ENCODE results near the gene DAAM2. TPM values are rescaled to one million over a fixed set of nuclear protein-coding genes. Genes with fewer than 3 reads are reported as not detected.
A peak's percentile ranks its signal among the peaks of the same experiment; 100 is the strongest.

Gene DAAM2
- total and polyA plus RNA-seq, 2 experiments from 2014 or later = 1.8 to 5.6 TPM

- no peak overlapping the region for H3K27ac ChIP-seq
- no peaks in the 10 kb centered on the region for H3K79me2 ChIP-seq (ENCODE audit: insufficient read depth)
- no peak for DNase-seq
- in situ Hi-C loops (cut with MboI) = no loop called here
- H3K4me2 ChIP-seq (ENCODE audit: unreplicated experiment) = no peak overlapping the region
- no peaks in the 10 kb centered on the region for H3F3A ChIP-seq (ENCODE audit: insufficient read depth)
- no peak overlapping the region for H3K4me3 ChIP-seq
- TF ChIP-seq EZH2phosphoT487 (IDR thresholded peaks at IDR 0.05; ENCODE audit: insufficient read depth, low read depth) (no peak), EZH2 (IDR thresholded peaks at IDR 0.05; ENCODE audit: insufficient read depth, poor library complexity, severe bottlenecking) (no peak)
- H4K20me1 ChIP-seq (ENCODE audit: insufficient read depth) = no peaks in the 10 kb centered on the region
- 17 to 32% methylated on average over 1 of the region's 1 CpG for WGBS, 2 experiments (ENCODE audit: low coverage in 1 of 2, low lambda C conversion rate in 2 of 2, missing lambda C conversion rate in 2 of 2)
- no peaks in the 10 kb centered on the region for H3K9me3 ChIP-seq (ENCODE audit: low read depth)
- H2AFZ ChIP-seq = no peak overlapping the region
- H3K4me1 ChIP-seq (ENCODE audit: insufficient read depth) = 0 out of 2 replicates have a peak, but pooled peaks cover 3% of the 10 kb centered on the region
- no peak overlapping the region for H3K9ac ChIP-seq
- 0 out of 2 replicates have a peak, but pooled peaks cover 2% of the 10 kb centered on the region for H3K27me3 ChIP-seq (replicated peaks; ENCODE audit: insufficient read depth)
- no peaks in the 10 kb centered on the region for H3K36me3 ChIP-seq (ENCODE audit: low read depth)
- H3K9me2 ChIP-seq (ENCODE audit: insufficient read depth) = no peaks in the 10 kb centered on the region
Observed at GRCh38 chr6:39951716-39952115, 159.5 kb downstream of the DAAM2 start.

GRCh38 chr6:39952167-39952566 lies 160.0 kb downstream of the DAAM2 start:
- TF ChIP-seq EZH2phosphoT487 (IDR thresholded peaks at IDR 0.05; ENCODE audit: insufficient read depth, low read depth) (no peak), EZH2 (IDR thresholded peaks at IDR 0.05; ENCODE audit: insufficient read depth, poor library complexity, severe bottlenecking) (no peak)
- peak; percentile 58 for DNase-seq

GRCh38 chr6:39953076-39953618 lies 161.0 kb downstream of the DAAM2 start:
- no peak overlapping the region for H3K4me3 ChIP-seq
- H3K27me3 ChIP-seq (replicated peaks; ENCODE audit: insufficient read depth) = no peaks in the 10 kb centered on the region
- H3K4me2 ChIP-seq (ENCODE audit: unreplicated experiment) = no peak overlapping the region
- no peak overlapping the region for H3K27ac ChIP-seq
- H2AFZ ChIP-seq = no peak overlapping the region
- H3K36me3 ChIP-seq (ENCODE audit: low read depth) = no peaks in the 10 kb centered on the region
- DNase-seq = no peak
- TF ChIP-seq EZH2 (IDR thresholded peaks at IDR 0.05; ENCODE audit: insufficient read depth, poor library complexity, severe bottlenecking) = no peak
- TF ChIP-seq EZH2phosphoT487 (IDR thresholded peaks at IDR 0.05; ENCODE audit: insufficient read depth, low read depth) = no peak
- H3F3A ChIP-seq (ENCODE audit: insufficient read depth) = no peaks in the 10 kb centered on the region
- no peaks in the 10 kb centered on the region for H3K9me2 ChIP-seq (ENCODE audit: insufficient read depth)
- in situ Hi-C loops (cut with MboI) = no loop called here
- WGBS, 2 experiments (ENCODE audit: low coverage in 1 of 2, low lambda C conversion rate in 2 of 2, missing lambda C conversion rate in 2 of 2) = 54 to 59% methylated on average over 2 of the region's 2 CpGs
- H3K9me3 ChIP-seq (ENCODE audit: low read depth) = no peaks in the 10 kb centered on the region
- no peak overlapping the region for H3K9ac ChIP-seq
- H3K4me1 ChIP-seq (ENCODE audit: insufficient read depth) = 0 out of 2 replicates have a peak, but pooled peaks cover 3% of the 10 kb centered on the region
- no peaks in the 10 kb centered on the region for H3K79me2 ChIP-seq (ENCODE audit: insufficient read depth)
- no peaks in the 10 kb centered on the region for H4K20me1 ChIP-seq (ENCODE audit: insufficient read depth)

More at GRCh38 chr6:39952167-39952566, 160.0 kb downstream of the DAAM2 start:
- no peak overlapping the region for H3K27ac ChIP-seq
- no peaks in the 10 kb centered on the region for H3K9me2 ChIP-seq (ENCODE audit: insufficient read depth)
- H2AFZ ChIP-seq = no peak overlapping the region
- no peaks in the 10 kb centered on the region for H4K20me1 ChIP-seq (ENCODE audit: insufficient read depth)
- H3K4me3 ChIP-seq = no peak overlapping the region
- H3K4me1 ChIP-seq (ENCODE audit: insufficient read depth) = 0 out of 2 replicates have a peak, but pooled peaks cover 3% of the 10 kb centered on the region
- H3K9ac ChIP-seq = no peak overlapping the region
- no peaks in the 10 kb centered on the region for H3K36me3 ChIP-seq (ENCODE audit: low read depth)
- in situ Hi-C loops (cut with MboI) = no loop called here
- H3K79me2 ChIP-seq (ENCODE audit: insufficient read depth) = no peaks in the 10 kb centered on the region
- no peaks in the 10 kb centered on the region for H3K9me3 ChIP-seq (ENCODE audit: low read depth)
- H3K4me2 ChIP-seq (ENCODE audit: unreplicated experiment) = no peak overlapping the region
- no peaks in the 10 kb centered on the region for H3F3A ChIP-seq (ENCODE audit: insufficient read depth)
- WGBS, 2 experiments (ENCODE audit: low coverage in 1 of 2, low lambda C conversion rate in 2 of 2, missing lambda C conversion rate in 2 of 2) = 11 to 21% methylated on average over 4 of the region's 4 CpGs
- no peaks in the 10 kb centered on the region for H3K27me3 ChIP-seq (replicated peaks; ENCODE audit: insufficient read depth)

Other genes with a start within 250 kb of the DAAM2 start
- 0.22 and 0.51 TPM in 2 replicates for gene KIF6, start 67.0 kb upstream of the DAAM2 start, total RNA-seq (2014; rRNA removed; shearing (Covaris generic))
- gene KIF6, start 67.0 kb upstream of the DAAM2 start, polyA plus RNA-seq (2016; fragmentation: Nextera tagmentation; extraction: Ambion mirVana) = 0.87 and 0.91 TPM in 2 replicates
- 9.0 and 10.2 TPM in 2 replicates for gene MOCS1, start 142.1 kb downstream of the DAAM2 start, total RNA-seq (2014; rRNA removed; shearing (Covaris generic))
- gene MOCS1, start 142.1 kb downstream of the DAAM2 start, polyA plus RNA-seq (2016; fragmentation: Nextera tagmentation; extraction: Ambion mirVana) = 7.3 and 8.4 TPM in 2 replicates

Data from GM23248 (cell line).